GM19468 (cell line): ENCODE data around the gene GRM1.

Experiments used
- ATAC-seq: cut with Tn5 transposase; IDR thresholded peaks from one replicate; pipeline ENCODE4 v1.9.1; 2021; ENCODE audit warnings: mild to moderate bottlenecking, moderate library complexity, moderate number of reproducible peaks; ENCODE audit not compliant: unreplicated experiment; ENCODE audit errors: extremely low read depth

Gene GRM1

DNA sequence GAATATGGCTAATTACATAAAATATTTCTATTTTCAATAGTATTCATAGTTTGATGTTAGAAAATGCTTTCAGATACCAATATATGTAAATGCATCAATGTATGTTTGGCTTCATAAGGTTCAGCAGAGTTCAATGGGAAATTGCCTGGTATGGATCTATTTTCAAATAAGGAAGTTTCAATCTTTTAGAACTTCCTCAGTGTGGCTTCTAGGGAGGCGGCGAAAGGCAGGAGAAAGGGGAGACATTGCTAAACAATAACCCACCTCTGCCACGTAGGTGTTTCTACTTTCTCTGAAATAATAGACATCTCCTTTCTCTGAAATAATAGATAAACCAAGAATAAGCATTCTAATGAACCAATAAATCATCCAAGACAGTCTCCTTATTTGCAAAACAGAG is 277.1 kb downstream of the GRM1 start:
- ATAC-seq = no peak

DNA sequence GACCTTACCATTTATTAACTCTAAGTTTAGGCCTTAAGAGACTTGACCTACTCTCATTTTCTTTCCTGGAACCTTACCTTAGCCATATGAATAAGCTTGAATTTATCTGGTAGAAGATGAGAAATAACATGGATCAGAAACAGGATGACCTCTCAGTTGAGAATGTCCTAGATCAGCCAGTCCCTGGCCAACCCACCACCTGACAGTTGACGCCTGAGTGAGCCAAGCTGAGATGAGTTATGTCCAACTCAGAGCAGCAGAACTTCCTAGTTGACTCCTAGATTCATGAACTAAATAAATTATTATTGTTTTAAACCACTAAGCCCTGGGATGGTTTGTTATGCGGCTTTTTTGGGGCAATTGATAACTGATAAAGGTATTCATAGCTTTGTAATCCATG is 281.8 kb downstream of the GRM1 start:
- ATAC-seq = no peak

DNA sequence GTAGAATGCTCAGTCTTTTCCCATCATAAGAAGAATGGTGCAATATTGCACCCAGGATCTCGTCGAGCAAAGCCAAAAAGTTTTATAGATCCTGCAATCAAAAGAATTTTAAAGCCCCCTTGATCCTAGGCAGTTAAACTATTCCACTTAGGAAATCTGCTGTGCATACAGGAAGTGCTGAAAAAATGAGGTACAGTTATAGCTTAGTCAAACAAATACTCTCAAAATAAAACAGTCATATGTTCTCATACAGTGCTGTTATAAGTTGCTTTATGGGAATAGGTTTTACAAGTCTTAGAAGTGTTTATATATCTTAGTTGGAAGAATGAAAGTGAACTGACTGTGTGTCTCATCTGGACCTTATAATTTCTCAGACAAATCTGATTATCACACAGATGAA is 282.2 kb downstream of the GRM1 start:
- no peak for ATAC-seq

DNA sequence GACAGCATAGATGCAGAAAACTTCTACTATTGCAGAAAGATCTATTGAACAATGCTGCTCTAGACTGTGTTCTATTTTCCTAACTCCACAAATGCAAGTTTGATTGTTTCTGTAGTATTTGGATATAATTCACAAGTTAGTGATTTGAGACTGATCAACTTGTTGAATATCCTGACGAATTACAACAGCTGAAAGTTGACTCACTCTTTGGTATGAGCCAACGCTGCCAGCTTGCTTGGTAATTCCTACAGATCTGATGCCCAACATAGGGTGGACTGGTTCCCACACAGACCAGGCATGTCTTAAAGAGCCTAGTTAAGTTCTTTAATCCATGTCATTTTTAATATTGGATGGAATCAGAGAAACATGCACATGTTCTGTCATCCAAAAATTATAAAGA is 283.7 kb downstream of the GRM1 start:
- no peak for ATAC-seq

DNA sequence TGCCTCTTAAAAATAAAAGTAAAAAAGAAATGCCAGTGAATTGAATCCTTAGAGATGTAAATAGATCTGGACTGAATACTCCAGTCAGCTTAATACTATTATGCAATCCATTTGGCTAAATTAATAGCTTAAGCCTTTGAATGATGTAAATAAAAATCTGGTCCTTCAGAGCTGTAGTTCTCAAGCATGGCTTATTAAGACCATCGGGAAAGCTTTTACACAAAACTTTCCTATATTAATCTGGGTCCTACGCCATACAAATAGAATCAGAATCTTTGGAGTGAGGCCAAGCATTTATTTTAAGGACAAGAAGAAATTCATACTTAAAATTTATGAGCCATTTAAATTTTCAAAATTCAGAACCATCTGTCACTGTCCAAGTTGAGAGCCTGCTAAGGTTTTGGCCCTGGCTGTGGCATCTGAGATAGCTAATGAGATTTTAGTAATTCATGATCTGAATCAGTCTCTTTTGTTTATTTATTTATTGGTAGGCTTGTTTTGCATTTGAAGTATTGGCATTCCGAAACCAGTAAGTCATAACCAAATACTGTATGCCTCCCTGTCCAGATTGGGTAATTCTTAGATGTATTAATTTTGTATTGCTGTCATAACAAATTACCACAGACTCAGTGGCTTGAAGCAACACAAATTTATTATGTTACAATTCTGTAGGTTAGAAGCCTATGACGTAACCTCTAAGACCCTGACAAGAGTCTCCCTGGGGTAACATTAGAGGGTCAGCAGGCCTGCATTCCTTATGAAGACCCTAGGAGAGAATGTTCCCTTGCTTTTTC is 286.7 kb downstream of the GRM1 start:
- no peak for ATAC-seq

DNA sequence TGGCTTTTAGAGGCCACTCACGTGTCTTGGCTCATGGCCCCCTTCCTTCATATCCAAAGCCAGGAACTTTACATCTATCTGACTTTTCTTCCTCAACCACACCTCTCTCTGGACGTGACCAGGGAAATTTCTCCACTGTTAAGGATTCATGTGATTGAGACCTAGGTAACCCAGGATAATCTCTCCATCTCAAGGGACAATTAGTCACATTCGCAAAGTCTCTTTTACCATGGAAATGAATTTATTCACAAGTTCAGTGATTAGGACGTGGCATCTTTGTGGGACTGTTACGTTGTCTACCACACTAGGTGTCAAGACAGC is 287.3 kb downstream of the GRM1 start:
- ATAC-seq = no peak

DNA sequence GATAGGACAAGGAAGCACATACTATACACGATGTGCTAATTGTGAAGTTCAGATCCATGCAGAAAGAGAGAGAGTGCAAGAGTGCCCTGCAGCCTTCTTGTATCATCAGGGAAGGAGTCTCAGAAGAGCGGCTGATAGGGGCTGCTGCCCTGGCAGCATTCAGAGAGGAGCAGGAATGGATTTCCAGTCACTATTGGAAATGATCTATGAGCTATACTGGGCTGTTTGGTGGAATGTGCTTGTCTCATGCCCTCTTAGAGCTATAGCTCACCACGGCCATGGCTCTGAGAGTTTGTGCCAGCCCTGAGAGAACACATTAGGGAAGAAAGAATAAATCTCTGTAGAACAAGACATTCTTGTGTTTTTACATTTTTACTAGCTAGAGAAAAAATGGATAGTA is 302.2 kb downstream of the GRM1 start:
- no peak for ATAC-seq

DNA sequence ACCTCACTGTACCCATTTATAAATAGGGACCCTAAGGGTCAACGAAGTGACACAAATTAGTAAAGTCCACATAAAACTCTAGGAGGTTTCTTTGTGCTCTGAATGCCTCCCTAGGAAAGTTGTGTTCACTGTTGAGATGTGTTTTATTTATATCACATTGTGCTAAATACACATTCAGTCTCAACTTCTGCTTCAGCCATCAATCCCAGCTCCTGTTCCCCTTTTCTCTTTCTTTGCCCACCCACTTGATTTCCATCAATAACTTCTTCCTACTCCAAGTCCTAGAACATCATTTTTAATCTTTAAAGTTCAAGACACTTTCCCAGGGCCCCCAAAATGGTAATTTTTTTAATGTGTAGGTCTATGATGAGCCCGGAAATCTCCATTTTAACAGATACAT is 306.5 kb downstream of the GRM1 start:
- no peak for ATAC-seq

DNA sequence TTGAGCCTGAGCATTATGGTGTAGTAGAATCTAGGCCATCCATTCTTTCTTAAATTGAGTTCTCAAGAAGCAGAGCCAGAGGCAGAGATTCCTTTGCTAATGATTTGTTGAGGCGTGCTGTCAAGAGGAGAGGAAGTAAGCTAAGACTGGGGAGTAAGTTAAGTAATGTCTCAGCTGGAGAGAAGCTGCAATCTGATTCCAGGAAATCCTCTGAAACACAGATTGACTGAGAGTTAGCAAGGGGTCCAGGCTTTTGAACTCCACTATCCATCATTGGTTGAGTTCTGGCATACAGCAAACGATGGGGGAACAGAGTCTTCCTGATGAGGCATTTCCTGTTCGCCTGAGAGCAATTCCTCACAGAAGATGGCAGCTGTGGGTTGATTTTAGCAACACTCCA is 307.3 kb downstream of the GRM1 start:
- ATAC-seq = no peak

DNA sequence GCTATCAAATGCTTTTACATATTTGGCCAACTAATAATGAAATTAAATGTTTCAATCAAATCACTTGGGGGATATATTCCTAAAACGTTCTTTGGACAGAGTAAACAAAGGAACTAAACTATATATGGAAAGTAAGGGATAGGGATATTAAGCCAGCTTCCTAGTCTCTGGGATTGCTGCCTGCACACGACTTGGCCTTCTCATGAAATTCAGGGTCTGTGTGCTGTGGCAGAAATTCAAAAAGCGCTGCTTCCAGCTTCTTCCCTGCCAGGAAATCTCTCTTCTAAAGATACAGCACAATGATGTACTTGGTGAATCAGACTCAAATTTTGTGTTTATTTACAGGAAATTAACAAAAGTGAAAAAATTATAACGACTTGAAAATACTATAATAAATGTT is 308.5 kb downstream of the GRM1 start:
- ATAC-seq = no peak

DNA sequence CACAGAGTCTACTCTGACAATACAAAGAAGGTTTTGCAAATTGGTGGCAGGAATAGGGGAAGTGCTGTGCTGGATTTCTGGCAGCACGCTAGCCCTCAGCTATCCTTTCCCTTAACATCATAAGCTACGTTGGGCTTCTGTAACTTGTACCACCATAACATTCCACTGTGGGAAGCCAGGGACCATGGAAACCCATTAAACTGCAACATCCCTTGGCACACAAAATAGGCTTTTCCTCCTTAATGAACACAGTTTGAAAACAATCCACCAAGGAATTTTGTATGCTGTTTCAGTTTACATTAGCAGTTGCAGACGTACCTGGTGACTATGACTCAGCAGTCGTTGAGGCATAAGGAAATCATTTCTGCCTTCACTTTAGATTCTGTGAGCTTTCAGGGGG is 310.9 kb downstream of the GRM1 start:
- no peak for ATAC-seq

DNA sequence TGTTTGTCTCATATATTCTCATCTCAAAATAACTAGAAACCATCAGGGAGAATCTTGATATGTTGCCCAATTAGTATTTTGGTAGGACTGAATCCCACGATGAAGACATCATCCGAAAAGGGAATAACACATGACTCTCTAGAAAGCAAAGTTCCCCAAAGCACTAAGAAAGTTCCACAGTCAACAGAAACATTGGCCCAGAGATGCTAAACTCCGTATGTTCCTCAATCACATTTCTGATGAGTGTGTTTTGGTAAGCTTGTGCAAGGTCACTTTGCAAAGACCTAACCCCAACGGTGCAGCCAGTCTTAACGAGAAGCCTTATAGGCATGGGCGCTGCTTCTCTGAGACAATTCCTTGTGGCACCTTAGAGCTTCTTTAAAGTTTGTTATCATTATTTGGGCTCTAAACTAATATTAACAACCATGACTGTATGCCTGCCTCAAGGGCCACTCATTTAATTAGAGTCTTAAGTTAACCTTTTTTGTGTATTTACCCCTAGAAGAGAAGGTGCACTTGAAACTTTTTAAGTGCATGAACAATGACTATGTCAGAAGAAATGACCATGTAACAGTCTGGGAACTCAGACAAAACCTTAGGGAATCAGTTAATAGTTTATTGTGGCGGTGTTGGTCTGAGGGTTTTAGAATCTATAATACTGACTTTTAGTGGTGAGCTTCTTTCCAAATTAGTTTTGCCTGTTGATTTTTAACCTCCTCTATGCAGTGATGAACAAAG is 312.8 kb downstream of the GRM1 start:
- no peak for ATAC-seq

DNA sequence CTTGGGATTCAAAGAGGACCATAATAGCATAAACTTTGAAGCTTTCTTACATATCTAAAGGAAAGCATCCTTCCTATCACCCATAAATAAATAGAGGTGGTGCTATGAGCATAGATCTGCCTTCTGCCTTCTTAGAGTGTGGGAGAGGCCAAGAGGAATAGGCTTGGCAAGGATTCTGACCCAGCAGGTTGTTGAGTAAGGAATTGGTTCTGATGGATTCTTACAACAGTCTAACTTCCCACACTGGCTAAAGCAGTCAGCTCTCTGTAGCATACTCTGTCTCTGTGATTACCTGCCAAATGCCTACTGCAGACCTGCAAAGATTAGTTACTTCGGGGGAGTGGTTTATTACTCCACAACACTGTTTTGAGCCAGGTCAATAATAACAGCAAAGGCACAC is 316.7 kb downstream of the GRM1 start:
- ATAC-seq = no peak

DNA sequence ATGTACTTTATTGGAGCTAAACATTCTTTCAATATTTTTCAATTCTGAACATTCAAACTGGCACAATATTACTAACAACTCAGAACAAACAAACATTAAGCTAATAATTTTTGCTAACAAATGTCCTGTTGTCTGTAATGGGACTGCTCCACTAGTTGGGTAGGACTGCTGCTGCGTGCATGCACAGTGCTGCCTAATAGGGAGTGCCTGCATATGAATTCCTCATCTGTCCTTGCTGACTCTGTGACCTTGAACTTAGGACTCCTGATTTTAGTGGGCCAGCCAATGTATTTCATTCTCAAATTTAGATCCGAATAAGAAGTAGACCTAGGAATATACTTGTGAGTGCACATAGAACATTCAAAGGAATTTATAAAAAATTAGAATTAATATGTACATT is 318.2 kb downstream of the GRM1 start:
- no peak for ATAC-seq

DNA sequence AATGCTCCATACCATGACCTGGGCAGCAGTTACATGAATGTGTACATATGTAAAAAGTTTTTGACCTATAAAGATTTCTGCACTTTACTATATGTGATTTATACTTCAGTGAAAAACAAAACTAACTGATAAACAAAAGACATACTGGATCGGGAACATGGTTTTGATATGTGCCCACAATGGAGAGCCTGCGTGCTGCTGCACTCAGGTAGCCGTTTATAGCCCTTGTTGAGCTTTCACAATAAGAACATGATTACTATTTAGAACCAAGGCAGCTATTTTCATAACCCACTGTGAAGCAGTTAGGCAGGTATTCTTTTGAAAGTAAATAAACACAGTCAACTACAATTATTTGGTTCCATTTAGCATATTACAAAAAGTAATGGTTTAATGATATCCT is 318.8 kb downstream of the GRM1 start:
- no peak for ATAC-seq

DNA sequence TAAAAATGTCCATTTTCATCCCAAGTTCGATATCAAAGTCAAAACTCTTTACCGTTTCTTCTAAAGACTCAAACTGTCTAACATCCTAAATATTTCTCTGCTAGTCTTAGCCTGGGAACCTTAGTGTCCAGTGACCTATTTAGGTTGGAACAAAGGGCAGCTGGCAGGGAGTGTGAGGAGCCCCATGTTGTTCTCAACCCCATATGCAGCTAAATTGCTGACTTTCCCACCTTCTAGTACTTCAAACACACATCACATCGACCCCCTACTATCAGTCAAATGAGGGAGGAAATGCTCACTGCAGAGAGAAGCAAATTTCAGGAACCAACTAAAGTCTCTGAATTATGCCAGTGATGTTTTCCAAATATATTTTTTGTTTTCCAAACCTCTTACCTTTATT is 322.2 kb downstream of the GRM1 start:
- ATAC-seq = no peak

DNA sequence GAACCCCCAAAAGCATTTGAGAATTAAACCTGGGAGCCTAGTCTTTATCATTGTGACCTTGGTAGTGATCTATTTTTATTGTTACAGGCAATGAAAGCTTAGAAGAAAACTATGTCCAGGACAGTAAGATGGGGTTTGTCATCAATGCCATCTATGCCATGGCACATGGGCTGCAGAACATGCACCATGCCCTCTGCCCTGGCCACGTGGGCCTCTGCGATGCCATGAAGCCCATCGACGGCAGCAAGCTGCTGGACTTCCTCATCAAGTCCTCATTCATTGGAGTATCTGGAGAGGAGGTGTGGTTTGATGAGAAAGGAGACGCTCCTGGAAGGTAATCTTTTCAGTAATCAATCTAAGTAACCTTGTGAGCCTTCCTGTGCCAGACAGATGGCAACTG is 323.3 kb downstream of the GRM1 start:
- no peak for ATAC-seq

DNA sequence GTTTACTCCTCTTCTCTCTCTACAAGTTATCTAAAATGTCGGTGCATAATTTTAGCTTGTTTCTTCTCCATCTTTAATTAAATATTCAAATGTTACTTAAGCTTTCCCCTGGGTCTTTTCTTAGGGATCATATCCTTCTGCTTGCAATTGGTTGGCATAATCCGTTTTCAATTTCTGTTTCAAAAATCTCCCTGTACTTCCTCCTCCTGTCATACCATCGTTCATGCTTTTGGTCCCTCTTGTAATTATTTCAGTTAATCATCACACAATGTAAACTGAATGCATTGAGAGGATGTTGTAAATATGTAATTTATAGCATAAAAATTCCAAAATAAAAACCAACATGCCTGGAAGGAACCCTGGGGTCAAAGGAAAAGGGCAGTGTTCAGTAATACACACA is 325.6 kb downstream of the GRM1 start:
- ATAC-seq = no peak

DNA sequence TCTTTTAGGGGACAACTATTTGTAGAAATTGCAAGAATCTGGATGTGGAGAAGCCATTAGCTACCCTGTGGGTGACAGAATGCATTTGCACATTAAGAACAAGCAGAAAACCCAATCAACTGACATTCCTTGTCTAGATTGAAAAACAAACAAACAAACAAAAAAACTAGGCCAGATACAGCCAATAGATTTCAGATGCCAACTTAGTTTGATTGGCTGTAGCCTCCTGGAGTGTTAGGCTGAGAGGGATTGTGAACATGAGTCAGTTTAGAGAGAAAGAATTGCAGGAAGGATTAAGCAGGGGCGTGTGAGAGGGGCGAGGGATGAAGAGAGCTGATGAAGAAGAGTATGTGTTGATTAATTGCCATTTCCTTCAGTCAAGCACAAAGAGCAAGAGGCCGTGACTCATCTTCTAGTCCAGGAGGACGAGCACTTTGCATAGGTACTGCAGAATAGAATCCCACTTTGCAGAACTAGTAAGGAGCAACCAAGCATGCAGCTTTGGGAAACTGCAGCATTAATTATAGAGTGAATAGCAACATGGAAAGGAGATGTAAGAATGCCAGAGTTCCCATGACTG is 326.7 kb downstream of the GRM1 start:
- no peak for ATAC-seq

DNA sequence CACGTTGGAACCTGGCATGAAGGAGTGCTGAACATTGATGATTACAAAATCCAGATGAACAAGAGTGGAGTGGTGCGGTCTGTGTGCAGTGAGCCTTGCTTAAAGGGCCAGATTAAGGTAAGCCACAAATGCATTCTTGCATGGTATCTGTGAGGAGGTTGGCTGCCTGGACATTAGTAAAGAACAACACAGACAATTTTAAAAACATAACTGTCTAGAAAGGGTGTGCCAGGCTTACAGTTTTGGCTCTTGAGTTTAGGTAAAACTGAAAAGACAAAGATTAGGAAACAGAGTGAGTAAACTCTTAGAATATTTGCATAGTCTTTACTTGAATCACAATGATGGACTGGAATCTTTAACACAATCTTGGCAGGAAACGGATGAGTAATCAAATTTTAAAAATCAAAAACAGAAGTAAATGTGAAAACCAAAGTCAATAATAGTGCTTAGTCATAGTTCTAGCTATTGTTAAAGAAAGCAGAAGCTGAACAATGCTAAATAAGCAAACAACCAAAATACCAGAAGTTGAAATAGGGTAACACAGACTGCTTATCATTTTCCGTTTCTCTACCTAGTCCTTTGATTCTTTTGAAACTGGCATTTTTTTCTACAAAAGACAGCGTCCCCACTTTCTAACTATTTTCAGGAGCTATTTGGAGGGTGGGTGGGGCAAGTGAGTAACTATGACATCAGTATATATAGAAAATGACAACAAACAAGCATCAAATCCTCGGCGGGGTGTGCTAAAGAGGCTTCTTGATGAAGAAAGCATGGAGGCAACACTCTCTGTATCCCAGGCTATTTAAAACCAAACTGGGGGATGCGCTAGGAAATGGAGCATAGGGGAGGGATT is 328.9 kb downstream of the GRM1 start:
- ATAC-seq = peak; percentile 60
